A375 (cell line): Measurements from ENCODE around the gene THAP7. TPM values are rescaled to one million over a fixed set of nuclear protein-coding genes. Genes with fewer than 3 reads are reported as not detected.

ENCODE experiments used
- small RNA-seq: library from RNA; depleted of rRNA; stranded (forward); fragments of <200 nt; gene quantifications from one replicate; pipeline ENCODE3, GENCODE V24; 2014
- total RNA-seq: library from RNA; depleted of rRNA; stranded (reverse); fragments of >200 nt; shearing (Covaris generic); gene quantifications from 2 replicates; pipeline ENCODE4 v1.2.3, GENCODE V29; 2014; rRNA removed

THAP7 gene, protein sequence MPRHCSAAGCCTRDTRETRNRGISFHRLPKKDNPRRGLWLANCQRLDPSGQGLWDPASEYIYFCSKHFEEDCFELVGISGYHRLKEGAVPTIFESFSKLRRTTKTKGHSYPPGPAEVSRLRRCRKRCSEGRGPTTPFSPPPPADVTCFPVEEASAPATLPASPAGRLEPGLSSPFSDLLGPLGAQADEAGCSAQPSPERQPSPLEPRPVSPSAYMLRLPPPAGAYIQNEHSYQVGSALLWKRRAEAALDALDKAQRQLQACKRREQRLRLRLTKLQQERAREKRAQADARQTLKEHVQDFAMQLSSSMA
- 43.4 and 48.3 TPM in 2 replicates for total RNA-seq

DNA sequence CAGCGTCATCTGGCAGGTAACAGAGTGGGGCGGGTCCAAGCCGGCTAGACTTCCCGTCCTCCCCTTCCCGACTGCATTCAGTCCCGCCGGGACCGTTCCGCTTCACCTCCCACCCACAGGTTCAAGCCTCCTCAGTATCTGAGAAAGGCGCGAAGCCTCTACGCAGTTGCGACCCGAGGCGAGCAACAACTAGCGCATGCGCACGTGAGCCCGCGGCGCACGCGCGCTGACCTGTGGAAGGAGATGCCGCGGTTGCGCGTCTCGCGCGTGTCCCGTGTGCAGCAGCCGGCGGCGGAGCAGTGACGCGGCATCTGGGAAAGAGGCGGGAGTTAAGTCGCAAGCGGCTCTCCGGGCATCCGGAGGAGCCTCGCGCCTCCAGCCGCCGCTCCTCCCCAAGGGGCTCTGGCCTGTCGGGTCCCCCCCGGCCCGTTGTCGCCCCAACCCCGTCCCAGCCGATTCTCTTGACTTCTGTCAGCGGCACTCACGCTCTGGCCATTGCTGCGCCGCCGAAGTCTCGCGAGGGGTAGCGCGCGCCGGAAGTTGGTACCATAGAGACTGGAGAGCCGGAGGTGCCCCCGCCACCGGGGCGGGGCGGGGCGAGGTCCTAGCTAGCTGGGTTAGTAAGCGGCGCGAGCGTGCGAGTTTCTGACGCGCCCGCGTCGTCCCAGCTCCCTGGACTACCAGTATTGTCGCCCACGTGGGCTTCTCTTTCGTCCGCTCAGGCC lies at the start of gene THAP7:
TSS of gene THAP7 (minus strand) at position 518 of the 725 bp plus-strand sequence. CDS start at position 311, 207 bp downstream.

DNA sequence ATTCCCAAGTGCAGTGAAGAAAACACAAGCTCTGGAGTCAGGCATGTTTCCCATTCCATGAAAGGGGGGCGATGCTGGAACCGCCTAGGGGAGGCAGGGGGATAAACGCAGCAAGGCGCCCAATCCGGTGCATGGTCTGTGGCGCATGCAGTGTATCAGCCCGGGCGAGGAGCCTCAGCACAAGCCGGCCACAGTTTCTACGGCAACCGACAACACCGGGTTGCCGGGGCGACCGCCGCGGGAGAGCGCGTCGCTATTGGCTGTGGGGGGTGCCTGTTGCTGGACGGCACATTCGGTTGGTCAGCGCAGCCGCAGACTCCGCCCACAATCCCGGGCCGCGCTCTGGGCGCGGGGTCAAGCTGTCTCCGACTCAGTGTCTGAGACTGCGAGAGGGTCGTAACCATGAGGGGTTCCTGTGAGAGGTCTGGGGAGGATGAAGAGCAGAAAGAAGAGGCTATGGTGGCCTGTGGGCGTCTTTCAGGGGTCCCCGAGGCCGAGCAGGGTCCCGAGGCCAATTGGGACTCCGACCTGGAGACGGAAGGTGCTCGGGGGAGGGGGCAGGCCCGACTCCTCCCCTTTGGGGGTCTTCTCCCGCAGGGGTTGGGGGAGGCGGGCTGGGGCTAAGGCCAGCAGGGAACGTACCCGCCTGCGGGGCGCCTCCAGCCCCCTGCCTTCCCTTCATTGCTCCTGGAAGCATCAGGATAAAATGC lies 43.8 kb upstream of the THAP7 start, which contains the start of gene LRRC74B:
TSS of gene LRRC74B (plus strand) at position 362 of the 710 bp plus-strand sequence. CDS start at position 403, 41 bp downstream.

DNA sequence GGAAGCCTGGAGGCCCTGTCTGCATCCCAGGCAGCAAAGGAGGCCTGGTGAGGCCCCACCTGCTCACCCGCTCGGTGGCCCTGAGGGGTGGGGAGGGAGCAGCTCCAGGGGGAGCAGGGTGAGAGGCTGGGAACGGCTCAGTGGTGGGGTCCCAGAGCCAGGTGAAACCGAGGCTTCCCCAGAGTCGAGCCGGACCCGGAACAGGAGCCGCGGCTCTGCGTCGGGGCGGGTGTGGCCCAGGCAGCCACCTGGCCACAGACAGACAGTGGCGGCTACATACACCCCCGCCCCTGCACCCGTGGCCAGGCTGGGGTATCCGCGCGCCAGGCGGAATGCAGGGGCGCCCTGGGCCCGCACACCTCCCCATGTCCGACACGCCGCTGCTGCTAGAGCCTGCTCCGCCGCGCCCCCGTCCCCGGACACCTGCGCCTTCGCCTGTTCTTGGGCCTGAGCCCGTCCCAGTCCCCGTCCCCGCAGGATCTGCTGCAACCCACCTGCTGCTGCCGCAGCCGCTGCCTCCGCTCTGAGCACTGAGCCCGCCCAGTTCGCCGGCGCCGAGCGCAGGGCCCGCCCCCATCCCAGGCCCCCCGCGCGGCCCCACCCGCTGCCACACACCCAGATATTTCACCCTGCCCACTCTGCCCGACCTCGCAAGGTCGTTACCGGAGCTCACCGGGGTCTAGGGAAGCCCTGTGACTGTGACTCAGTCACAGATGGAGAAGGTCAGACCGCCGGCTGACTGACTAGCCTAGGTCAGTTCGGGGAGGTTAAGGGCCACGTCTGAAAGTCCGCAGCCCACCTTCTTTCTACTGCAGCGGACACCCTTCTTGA lies 30.3 kb upstream of the THAP7 start, which contains the start of gene SLC7A4:
TSS of gene SLC7A4 (minus strand) at position 525 of the 831 bp plus-strand sequence. CDS start 749 bp downstream, outside the sequence.

DNA sequence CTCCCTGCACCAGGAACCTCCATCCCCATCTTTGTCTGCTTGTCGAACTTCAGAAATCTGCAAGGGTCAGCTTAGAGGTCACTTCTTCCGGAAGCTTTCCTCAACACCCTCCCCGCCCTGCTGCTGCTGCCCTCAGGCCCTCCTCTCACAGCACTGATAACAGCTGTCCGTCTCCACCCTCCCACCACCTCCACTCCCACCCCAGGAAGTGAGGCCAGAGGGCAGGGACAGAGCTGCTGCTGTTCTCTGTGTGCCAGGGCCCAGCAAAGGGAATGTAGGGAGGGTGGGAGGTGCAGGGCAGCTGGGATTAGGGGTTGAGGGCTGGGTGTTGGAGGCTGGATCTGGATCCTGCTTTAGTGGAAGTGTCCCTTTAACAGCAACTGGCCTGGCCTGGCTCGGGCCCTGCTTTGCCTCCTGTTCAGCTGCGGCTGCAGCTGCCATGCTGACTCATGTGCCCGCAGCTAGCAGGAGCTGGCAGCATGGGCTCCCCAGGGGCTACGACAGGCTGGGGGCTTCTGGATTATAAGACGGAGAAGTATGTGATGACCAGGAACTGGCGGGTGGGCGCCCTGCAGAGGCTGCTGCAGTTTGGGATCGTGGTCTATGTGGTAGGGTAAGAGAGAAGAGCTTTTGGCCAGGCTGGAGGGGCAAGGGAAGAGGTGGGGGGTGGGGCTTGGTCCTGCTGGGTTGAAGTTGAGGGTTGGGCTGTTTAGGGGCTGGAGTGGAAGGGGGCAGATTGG lies 13.0 kb upstream of the THAP7 start, which contains the start of gene P2RX6:
TSS of gene P2RX6 (plus strand) at position 440 of the 740 bp plus-strand sequence. CDS start at position 450, 10 bp downstream.

DNA sequence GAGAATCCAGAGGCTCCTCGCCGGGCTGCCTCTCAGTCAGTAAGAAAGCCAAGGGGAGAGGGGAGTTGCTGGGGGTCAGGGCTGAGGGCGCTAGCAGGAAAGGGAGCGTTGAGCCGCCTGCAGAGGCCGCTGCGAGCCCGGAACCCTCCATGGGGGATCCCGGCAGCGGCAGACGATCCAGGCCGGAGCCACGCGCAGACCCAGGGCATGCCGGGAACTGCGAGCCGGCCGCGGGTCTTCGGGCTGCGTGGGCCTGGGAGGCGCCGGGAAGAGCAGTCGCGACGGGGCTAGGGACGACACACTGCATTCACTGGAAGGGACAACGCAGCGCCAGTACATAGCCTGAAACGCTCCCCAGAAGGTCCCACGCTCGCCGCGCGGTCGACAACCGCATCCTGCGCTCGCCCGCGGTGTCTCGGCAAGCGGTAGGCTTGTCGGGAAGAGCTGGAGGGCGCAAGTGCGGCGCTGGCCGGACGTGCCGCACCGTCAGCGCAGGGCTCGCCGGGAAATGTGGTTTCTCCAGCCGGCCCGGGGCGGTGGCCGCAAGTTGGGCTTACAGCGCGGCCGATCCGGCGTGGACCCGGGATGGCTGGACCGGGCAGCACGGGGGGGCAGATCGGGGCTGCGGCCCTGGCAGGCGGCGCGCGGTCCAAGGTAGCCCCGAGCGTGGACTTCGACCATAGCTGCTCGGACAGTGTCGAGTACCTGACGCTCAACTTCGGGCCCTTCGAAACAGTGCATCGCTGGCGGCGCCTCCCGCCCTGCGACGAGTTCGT lies 19.9 kb downstream of the THAP7 start, which contains the start of gene LZTR1:
TSS of gene LZTR1 (plus strand) at position 511 of the 776 bp plus-strand sequence. CDS start at position 586, 75 bp downstream.

DNA sequence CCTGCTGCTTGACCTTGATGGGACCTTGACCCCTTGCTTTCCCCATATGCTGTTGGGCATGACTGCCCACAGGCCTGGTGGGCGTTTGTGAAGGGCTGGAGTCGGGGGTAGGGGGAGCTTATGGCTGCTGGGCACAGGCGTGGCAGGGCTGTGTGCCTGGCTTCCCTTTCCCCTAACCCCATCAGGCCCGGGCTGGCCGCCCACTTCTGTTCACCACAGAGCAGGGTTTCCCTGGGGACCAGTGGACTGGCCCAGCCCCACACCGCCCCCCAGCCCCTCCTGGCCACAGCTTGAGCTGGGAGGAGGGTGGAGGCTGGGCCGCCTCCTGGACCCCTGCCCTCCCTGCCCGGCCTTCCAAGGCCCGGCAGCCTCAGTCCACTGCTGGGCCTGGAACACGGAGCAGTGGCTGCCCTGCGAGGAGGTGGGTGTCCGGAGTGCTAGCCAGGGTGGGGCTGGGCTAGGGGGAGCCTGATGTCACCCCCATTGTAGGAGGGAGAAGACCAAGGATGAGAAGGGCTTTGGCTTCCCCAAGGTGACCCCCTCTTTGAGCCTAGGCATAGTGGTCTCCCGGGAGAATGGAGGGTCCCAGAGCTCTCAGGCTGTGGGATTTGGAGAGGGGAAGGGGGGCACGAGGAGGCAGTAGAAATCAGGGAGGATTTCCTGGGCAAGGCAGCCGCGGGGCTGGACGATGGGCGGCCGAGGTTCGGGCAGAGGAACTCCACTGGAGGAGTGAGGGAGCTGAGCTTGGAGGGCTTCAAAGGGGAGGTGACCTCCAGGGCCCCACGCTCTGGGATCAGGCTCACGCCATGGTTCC lies 34.8 kb downstream of the THAP7 start, which contains the start of gene AIFM3:
TSS of gene AIFM3 (plus strand) at position 373 of the 814 bp plus-strand sequence. CDS start 690 bp downstream, outside the sequence.

Small RNA genes lying within 50 kb of the gene (small RNA-seq; reads per million reads assigned to genes)
- not detected for gene MIR649

Other genes starting within 250 kb of the THAP7 start
- 0.49 and 0.61 TPM in 2 replicates for gene SERPIND1, start 228.0 kb downstream of the THAP7 start, total RNA-seq
- gene PI4KA, start 143.3 kb downstream of the THAP7 start, total RNA-seq: 23.4 and 33.8 TPM in 2 replicates
- gene SNAP29, start 143.1 kb downstream of the THAP7 start, total RNA-seq: 9.0 and 12.0 TPM in 2 replicates
- 17.3 and 18.8 TPM in 2 replicates for gene CRKL, start 84.7 kb downstream of the THAP7 start, total RNA-seq
- 0.26 and 0.45 TPM in 2 replicates for gene AIFM3, start 34.9 kb downstream of the THAP7 start, total RNA-seq
- gene LZTR1, start 19.8 kb downstream of the THAP7 start, total RNA-seq: 22.6 and 28.0 TPM in 2 replicates
- 3.1 and 5.9 TPM in 2 replicates for gene P2RX6, start 13.0 kb upstream of the THAP7 start, total RNA-seq
- gene SLC7A4, start 30.4 kb upstream of the THAP7 start, total RNA-seq: not detected in 2 replicates
- gene LRRC74B, start 43.8 kb upstream of the THAP7 start, total RNA-seq: 0.05 TPM in 1 of 2 replicates, not detected in the other